Ectodermal cell (in vitro differentiated cells): ENCODE results near the gene VAV3.

ENCODE experiments used
- H3K27ac ChIP-seq: 2 replicates; pipeline ENCODE4 v1.7.0; 2013; ENCODE audit warnings: mild to moderate bottlenecking, low read depth, low read length; ENCODE audit not compliant: insufficient read depth, poor library complexity, severe bottlenecking
- H3K27me3 ChIP-seq: 2 replicates; pipeline ENCODE4 v1.7.0; 2013; ENCODE audit warnings: mild to moderate bottlenecking, low read length; ENCODE audit not compliant: insufficient read depth, control insufficient read depth, poor library complexity, severe bottlenecking
- H3K36me3 ChIP-seq: one replicate; pipeline ENCODE4 v1.7.0; 2013; ENCODE audit warnings: low read length; ENCODE audit not compliant: control insufficient read depth, insufficient read depth
- H3K4me1 ChIP-seq: one replicate; pipeline ENCODE4 v1.7.0; 2013; ENCODE audit warnings: low read length; ENCODE audit not compliant: control insufficient read depth, insufficient read depth
- H3K4me3 ChIP-seq: 2 replicates; pipeline ENCODE4 v1.7.0; 2013; ENCODE audit warnings: low read depth, low read length, control low read depth; ENCODE audit not compliant: insufficient read depth
- H3K9me3 ChIP-seq: 2 replicates; pipeline ENCODE4 v1.7.0; 2013; ENCODE audit warnings: mild to moderate bottlenecking, low read length, moderate library complexity; ENCODE audit not compliant: control insufficient read depth
- WGBS, 2 experiments: methylation state at CpG; one replicate each; pipeline ENCODE4 v1.1.7; 2013; ENCODE audit warnings: missing lambda C conversion rate in 2 of 2; 5-methylcytosine and 5-hydroxymethylcytosine counted together

The VAV3 gene

DNA sequence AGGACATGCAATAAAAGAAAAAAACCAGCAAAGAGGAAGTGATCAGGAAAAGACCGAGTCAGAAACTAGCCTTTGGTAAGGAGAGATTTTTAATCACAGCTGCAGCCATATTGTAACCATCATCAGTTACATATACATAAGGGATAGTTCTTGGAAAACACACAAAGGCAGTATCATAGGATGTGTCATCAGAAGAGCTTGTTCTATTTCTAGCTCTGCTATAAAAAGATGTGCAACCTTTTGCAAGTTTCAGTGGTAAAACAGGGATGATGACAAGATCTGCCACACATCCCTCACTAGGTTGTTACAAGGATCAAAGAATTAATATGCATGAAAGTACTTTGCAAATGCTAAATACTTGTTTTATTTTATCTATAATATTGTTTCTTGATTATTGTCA is 342.0 kb downstream of the VAV3 start:
- H3K4me3 ChIP-seq: no peak overlapping the region
- no peaks in the 10 kb centered on the region for H3K9me3 ChIP-seq
- WGBS, 2 experiments: 71 to 100% methylated on average over 1 of the region's 1 CpG
- H3K4me1 ChIP-seq: no peaks in the 10 kb centered on the region
- no peaks in the 10 kb centered on the region for H3K27me3 ChIP-seq
- no peak overlapping the region for H3K27ac ChIP-seq
- no peaks in the 10 kb centered on the region for H3K36me3 ChIP-seq

DNA sequence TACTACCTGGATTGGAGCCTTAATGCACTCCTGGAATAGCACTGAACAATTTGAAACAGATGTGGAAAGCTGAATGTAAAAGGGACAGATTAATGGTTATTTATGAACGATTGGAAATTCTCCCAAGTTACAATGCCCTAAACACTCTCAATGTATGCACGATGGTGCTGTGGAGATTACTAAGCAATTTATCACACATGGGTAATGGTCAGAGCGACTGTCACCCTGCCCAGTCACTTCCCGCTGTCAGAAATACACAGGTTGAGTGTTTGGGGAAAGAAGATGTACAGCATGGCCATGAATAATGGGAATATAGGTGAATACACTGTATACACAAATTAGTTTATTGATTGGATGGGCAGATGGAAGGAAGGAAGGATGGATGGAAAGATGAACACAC is 342.4 kb downstream of the VAV3 start:
- Histone ChIP-seq H3K36me3 (no peaks in the 10 kb centered on the region), H3K4me3 (no peak overlapping the region), H3K27ac (no peak overlapping the region), H3K4me1 (no peaks in the 10 kb centered on the region), H3K27me3 (no peaks in the 10 kb centered on the region), H3K9me3 (no peaks in the 10 kb centered on the region)
- WGBS, 2 experiments: 88 to 95% methylated on average over 4 of the region's 4 CpGs

DNA sequence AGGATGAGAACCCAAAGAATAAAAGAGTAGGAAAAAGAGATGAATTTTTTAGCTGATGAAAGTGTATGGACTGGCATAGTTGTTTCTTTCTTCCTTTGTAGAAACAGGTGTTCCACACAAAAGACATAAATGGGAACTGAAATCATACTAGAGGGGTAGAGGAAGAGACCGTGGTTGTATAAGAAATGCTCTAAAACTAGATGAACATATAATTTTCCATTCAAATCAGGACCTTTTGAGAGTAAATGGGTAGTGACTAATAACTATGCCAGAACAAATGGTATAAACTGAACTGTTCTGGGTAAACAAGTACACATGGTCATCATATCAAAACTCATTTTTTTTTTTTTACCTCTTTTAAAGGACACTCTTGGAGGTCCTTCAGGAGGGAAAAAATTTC is 344.2 kb downstream of the VAV3 start:
- Histone ChIP-seq H3K27me3 (no peaks in the 10 kb centered on the region), H3K9me3 (no peaks in the 10 kb centered on the region), H3K4me1 (no peaks in the 10 kb centered on the region), H3K4me3 (no peak overlapping the region), H3K36me3 (no peaks in the 10 kb centered on the region), H3K27ac (no peak overlapping the region)
- WGBS, 2 experiments: 86 to 100% methylated on average over 1 of the region's 1 CpG

DNA sequence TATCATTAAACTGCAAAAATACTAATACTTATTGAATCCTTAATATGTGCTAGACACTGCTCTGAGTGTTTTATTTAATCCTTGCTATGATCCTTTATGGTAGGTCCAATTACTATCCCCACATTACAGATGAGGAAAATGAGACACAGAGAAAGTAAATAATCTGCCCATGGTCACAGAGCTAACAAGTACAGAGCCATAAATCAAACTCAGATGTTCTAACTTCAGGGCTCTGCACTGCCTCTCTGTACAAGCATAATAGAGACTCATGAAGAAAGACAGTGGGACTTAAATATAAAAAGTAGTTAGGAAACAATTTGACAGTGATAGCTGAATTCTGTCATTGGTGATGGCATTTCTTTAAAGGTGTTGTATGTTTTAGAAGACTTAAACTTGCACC is 346.4 kb downstream of the VAV3 start:
- no peak overlapping the region for H3K4me3 ChIP-seq

GRCh38 chr1:107617921-107618320 is 347.1 kb downstream of the VAV3 start:
- no peaks in the 10 kb centered on the region for H3K4me1 ChIP-seq
- 88 to 92% methylated on average over 8 of the region's 8 CpGs for WGBS, 2 experiments
- H3K27me3 ChIP-seq: no peaks in the 10 kb centered on the region
- no peaks in the 10 kb centered on the region for H3K36me3 ChIP-seq
- no peak overlapping the region for H3K27ac ChIP-seq
- H3K4me3 ChIP-seq: no peak overlapping the region
- H3K9me3 ChIP-seq: no peaks in the 10 kb centered on the region

More for the DNA sequence above, 346.4 kb downstream of the VAV3 start:
- H3K27me3 ChIP-seq: no peaks in the 10 kb centered on the region
- H3K27ac ChIP-seq: no peak overlapping the region
- no peaks in the 10 kb centered on the region for H3K4me1 ChIP-seq
- H3K36me3 ChIP-seq: no peaks in the 10 kb centered on the region
- no peaks in the 10 kb centered on the region for H3K9me3 ChIP-seq

DNA sequence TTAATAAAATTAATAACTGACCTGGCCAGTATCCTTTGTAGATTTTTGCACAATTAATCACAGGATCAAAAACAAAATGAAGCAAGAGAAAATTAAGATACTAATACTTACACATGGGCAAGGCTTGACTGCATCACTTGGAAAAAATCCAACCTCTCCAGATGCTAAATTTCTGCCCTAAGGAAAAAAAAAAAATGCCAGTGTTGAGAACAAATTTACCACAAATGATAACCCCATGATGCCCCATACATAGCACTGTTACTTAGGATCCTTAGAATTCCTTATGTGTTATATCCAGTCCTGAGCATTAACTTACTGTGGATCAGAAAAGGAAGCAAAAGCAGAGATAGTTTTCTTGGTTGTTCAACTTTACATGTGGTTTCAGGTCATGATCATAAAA is 347.5 kb downstream of the VAV3 start:
- Histone ChIP-seq H3K27ac (no peak overlapping the region), H3K4me1 (no peaks in the 10 kb centered on the region), H3K36me3 (no peaks in the 10 kb centered on the region), H3K27me3 (no peaks in the 10 kb centered on the region), H3K4me3 (no peak overlapping the region), H3K9me3 (no peaks in the 10 kb centered on the region)

GRCh38 chr1:107609808-107610207 is 355.2 kb downstream of the VAV3 start:
- WGBS, 2 experiments: 100% methylated on average over 1 of the region's 1 CpG; no CpG with 5 or more reads in 1 of the 2 experiments
- no peaks in the 10 kb centered on the region for H3K4me1 ChIP-seq
- H3K36me3 ChIP-seq: no peaks in the 10 kb centered on the region
- no peaks in the 10 kb centered on the region for H3K9me3 ChIP-seq
- H3K4me3 ChIP-seq: no peak overlapping the region
- H3K27ac ChIP-seq: no peak overlapping the region
- no peaks in the 10 kb centered on the region for H3K27me3 ChIP-seq

- no peak overlapping the region for H3K4me3 ChIP-seq
- no peaks in the 10 kb centered on the region for H3K27me3 ChIP-seq
- no peaks in the 10 kb centered on the region for H3K36me3 ChIP-seq
- no peak overlapping the region for H3K27ac ChIP-seq
- H3K4me1 ChIP-seq: no peaks in the 10 kb centered on the region
- H3K9me3 ChIP-seq: no peaks in the 10 kb centered on the region
Measured at GRCh38 chr1:107604825-107605224, 360.2 kb downstream of the VAV3 start.

- no peaks in the 10 kb centered on the region for H3K27me3 ChIP-seq
- H3K36me3 ChIP-seq: no peaks in the 10 kb centered on the region
- no peak overlapping the region for H3K4me3 ChIP-seq
- H3K9me3 ChIP-seq: no peaks in the 10 kb centered on the region
- H3K27ac ChIP-seq: no peak overlapping the region
- no peaks in the 10 kb centered on the region for H3K4me1 ChIP-seq
- WGBS, 2 experiments: 57 to 62% methylated on average over 3 of the region's 3 CpGs
Measured at GRCh38 chr1:107600607-107601160, 364.3 kb downstream of the VAV3 start.

GRCh38 chr1:107599220-107599619 is 365.8 kb downstream of the VAV3 start:
- Histone ChIP-seq H3K4me3 (no peak overlapping the region), H3K27ac (no peak overlapping the region)

GRCh38 chr1:107597290-107597689 is 367.7 kb downstream of the VAV3 start:
- Histone ChIP-seq H3K27me3 (no peaks in the 10 kb centered on the region), H3K36me3 (no peaks in the 10 kb centered on the region), H3K9me3 (no peaks in the 10 kb centered on the region), H3K27ac (no peak overlapping the region), H3K4me1 (no peaks in the 10 kb centered on the region), H3K4me3 (no peak overlapping the region)

More at GRCh38 chr1:107599220-107599619, 365.8 kb downstream of the VAV3 start:
- Histone ChIP-seq H3K4me1 (no peaks in the 10 kb centered on the region), H3K9me3 (no peaks in the 10 kb centered on the region), H3K27me3 (no peaks in the 10 kb centered on the region), H3K36me3 (no peaks in the 10 kb centered on the region)
- 92 to 97% methylated on average over 3 of the region's 3 CpGs for WGBS, 2 experiments
